Transverse colon (tissue), 3 donors: ENCODE results near the gene RNF113B.

Experiments used
- EP300 ChIP-seq: sonication (generic); formaldehyde crosslinking; IDR thresholded peaks from one replicate; pipeline ENCODE4 v1.6.1; 2017; ENCODE audit warnings: antibody characterized with exemption, low read depth
- POLR2A ChIP-seq: fragments of 450-650 bp; IDR thresholded peaks from one replicate; pipeline ENCODE4 v1.6.1; 2016; ENCODE audit warnings: antibody characterized with exemption, mild to moderate bottlenecking, moderate library complexity
- TF ChIP-seq, protein P1 (sequence below), 5 experiments: fragments of 200-600 bp in 3 of 5; fragments of 450-650 bp in 2 of 5; sonication (generic) in 3 of 5; IDR thresholded peaks; 1 replicate in 2 of 5; 2 replicates in 3 of 5; pipeline ENCODE4 v1.5.1; 2016 to 2017; ENCODE audit warnings: antibody characterized with exemption in 5 of 5, inconsistent platforms in 3 of 5, mild to moderate bottlenecking in 2 of 5, moderate library complexity in 1 of 5

DNA sequence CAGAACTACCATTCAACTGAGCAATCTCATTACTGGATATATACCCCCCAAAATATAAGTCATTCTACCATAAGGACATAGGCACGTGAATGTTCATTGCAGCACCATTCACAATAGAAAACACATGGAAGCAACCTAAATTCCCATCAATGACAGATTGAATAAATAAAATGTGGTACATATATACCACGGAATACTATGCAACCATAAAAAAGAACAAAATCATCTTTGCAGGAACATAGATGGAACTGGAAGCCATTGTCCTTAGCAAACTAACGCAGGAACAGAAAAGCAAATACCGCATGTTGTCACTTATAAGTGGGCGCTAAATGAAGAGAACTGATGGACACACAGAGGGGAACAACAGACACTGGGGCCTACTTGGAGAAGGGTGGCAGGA, 14.1 kb downstream of the RNF113B start:
- TF ChIP-seq, protein P1, sequence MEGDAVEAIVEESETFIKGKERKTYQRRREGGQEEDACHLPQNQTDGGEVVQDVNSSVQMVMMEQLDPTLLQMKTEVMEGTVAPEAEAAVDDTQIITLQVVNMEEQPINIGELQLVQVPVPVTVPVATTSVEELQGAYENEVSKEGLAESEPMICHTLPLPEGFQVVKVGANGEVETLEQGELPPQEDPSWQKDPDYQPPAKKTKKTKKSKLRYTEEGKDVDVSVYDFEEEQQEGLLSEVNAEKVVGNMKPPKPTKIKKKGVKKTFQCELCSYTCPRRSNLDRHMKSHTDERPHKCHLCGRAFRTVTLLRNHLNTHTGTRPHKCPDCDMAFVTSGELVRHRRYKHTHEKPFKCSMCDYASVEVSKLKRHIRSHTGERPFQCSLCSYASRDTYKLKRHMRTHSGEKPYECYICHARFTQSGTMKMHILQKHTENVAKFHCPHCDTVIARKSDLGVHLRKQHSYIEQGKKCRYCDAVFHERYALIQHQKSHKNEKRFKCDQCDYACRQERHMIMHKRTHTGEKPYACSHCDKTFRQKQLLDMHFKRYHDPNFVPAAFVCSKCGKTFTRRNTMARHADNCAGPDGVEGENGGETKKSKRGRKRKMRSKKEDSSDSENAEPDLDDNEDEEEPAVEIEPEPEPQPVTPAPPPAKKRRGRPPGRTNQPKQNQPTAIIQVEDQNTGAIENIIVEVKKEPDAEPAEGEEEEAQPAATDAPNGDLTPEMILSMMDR (IDR thresholded peaks at IDR 0.05), result no peak
- no peak for TF ChIP-seq POLR2A
- no peak for TF ChIP-seq EP300
